ENCODE data around the gene PSORS1C1.

Gene PSORS1C1

DNA sequence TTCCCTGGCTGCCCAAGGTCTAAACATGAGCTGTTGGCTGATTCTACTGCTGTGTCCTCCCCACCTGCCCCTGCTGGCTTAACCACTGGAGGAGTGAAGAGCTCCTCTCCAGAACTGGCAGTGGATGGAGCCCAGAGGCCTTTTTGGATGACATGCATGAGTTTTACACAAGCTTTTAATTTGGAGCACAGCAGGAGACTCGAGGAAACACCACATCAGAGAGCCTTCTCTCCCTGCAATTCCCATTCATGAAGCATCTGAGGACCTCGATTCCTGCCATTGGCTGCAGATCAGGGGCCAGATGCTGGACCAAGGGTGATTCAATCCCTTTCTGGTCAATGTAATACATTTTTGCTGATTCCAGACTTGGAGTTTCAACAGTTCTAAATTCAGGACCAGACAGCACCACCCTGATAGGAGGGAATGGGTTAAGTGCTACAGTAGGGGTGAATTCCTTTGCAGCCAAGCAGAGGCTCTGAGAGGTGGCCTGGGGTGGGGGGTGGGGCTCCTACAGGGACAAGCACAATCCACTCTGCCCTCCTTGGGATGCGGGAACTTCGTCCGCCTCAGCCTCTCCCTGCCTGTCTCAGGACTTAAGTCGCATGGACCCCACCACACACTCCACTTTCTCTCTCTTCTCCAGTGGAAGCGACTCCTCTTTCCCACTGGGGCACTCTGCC is 599 bp upstream of the PSORS1C1 start:
- H3K27ac ChIP-seq, result no peak overlapping the region
- TF ChIP-seq ZFX (IDR thresholded peaks at IDR 0.05; ENCODE audit: borderline replicate concordance) (no peak), CTCF (IDR thresholded peaks at IDR 0.05) (no peak)

- no peak overlapping the region for H3K27ac ChIP-seq
- TF ChIP-seq ZFX (IDR thresholded peaks at IDR 0.05; ENCODE audit: borderline replicate concordance) (no peak), CTCF (IDR thresholded peaks at IDR 0.05) (no peak)
Measured at GRCh38 chr6:31114970-31115849, 610 bp downstream of the PSORS1C1 start.

GRCh38 chr6:31115941-31116560 is 1.5 kb downstream of the PSORS1C1 start:
- no peak overlapping the region for H3K27ac ChIP-seq
- TF ChIP-seq ZFX (IDR thresholded peaks at IDR 0.05; ENCODE audit: borderline replicate concordance) (no peak), CTCF (IDR thresholded peaks at IDR 0.05) (no peak)

DNA sequence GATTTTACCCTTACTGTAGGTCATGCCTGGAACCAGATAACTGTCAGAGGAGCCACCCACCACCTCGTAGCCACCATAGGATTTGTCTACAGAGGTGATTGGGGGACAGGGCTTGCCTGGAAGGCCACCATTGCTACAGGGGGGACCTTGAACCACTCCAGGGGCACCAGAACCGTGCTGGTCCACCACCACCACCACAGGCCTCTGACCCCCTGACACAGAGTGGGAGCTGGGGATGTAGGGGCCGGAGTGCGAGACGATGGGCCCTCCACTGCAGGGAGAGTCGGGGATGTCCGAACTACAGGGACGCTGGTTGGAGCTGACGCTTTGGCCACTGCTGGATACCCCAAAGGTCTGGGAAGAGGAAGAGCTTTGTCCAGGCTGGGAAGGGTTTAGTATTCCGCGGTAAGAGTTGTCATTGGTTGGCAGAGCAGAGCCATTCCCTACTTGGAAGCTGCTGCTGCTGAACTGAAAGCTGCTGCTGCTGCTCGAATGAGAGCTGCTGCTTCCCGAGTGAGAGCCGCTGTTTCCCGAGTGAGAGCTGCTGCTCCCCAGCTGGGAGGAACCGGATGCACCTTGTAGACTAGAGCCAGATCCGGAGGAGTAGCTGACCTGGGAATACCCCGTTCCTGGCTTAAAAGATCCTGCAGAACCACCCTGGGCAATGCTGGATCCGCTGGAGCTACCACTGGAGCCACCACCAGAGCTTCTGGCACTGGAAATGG is 2.2 kb downstream of the PSORS1C1 start:
- no peak overlapping the region for H3K27ac ChIP-seq
- TF ChIP-seq CTCF (IDR thresholded peaks at IDR 0.05), result no peak
- no peak for TF ChIP-seq ZFX (IDR thresholded peaks at IDR 0.05; ENCODE audit: borderline replicate concordance)

DNA sequence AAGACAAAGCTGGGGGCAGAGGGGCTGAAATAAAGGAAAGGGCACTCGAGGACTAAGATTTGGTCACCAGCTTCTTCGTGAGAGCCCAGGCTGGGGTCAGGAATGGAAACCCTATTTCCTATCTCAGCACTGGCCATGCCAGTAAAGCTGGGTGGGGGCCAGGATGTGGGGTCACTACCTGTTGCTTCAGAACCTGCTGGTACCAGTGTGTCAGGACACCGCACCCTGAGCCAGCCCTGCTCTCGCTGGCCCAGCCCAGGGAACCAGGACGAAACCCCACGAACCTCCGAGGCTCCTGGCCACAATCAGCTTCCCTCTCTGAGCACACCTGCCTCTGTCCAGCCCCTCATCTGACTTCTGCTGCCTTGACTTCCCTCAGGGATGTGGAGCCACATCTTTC is 3.6 kb downstream of the PSORS1C1 start:
- H3K27ac ChIP-seq, result no peak overlapping the region
- TF ChIP-seq CTCF (IDR thresholded peaks at IDR 0.05), result no peak
- no peak for TF ChIP-seq ZFX (IDR thresholded peaks at IDR 0.05; ENCODE audit: borderline replicate concordance)

DNA sequence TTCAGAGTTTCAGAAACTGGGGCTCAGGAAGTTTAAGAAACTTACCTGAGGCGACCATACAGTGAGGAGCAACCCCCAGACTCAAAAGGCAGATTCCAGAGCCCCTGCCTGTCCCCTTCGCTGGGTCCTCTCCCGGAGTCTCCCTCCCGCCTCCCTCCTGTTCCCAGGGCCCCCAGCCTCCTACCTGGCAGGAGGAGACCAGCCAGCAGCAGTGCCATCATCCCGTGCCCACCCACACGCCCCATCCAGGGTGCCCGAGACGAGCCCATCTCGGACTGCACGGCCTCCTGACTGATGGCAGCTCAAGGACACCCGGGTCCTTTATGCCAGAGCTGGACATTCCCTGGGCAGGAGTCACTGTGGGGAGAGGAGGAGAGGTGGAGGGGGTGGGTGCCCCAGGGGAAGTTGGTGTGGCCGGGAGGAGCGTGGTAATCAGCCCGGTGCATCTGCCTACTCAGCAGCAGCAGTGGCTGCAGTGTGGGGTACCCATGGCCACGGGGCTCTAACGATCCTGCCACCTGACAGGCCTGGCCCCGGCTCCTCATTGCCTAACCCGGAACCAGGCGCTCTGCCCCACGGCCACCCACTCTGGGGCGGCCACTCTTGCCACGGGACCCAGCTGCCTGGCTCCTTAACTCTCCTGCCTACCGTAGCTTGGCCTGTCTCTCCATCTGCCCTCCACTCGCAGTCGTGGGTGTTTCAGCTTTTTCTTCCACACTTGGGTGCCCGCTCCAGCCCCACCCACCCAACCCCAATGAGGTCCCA is 5.7 kb downstream of the PSORS1C1 start, which contains the start of gene CDSN:
CDSN (minus strand) TSS at position 296 of the 765 bp plus-strand sequence; CDS start at position 269, 27 bp downstream.
- TF ChIP-seq ZFX (IDR thresholded peaks at IDR 0.05; ENCODE audit: borderline replicate concordance), result no peak
- TF ChIP-seq CTCF (IDR thresholded peaks at IDR 0.05), result no peak
- no peak within 1 kb of the TSS for H3K27ac ChIP-seq

All from 22Rv1 (cell line).